Activated T-helper 17 cell treated with anti-CD3 and anti-CD28 coated beads, Interleukin-2, amount 50 U/mL, for 72 hours (primary cell): Measurements from ENCODE around the gene NMNAT2. TPM values are rescaled to one million over a fixed set of nuclear protein-coding genes. Genes with fewer than 3 reads are reported as not detected.

Experiments used
- ATAC-seq: fragments of 150-1000 bp; cut with Tn5 transposase; replicated peaks from 2 replicates; pipeline ENCODE4 v1.10.0; 2021; ENCODE audit warnings: mild to moderate bottlenecking, moderate library complexity
- H3K27ac Mint-ChIP-seq: one replicate; pipeline ENCODE4 v1.8.0; 2022; ENCODE audit warnings: mixed read lengths
- H3K27me3 Mint-ChIP-seq: one replicate; pipeline ENCODE4 v1.8.0; 2022; ENCODE audit warnings: mixed read lengths
- H3K36me3 Mint-ChIP-seq: one replicate; pipeline ENCODE4 v1.8.0; 2022; ENCODE audit warnings: low read depth, mild to moderate bottlenecking, mixed read lengths
- H3K4me1 Mint-ChIP-seq: one replicate; pipeline ENCODE4 v1.8.0; 2022; ENCODE audit warnings: mixed read lengths
- H3K4me3 Mint-ChIP-seq: one replicate; pipeline ENCODE4 v1.8.0; 2022; ENCODE audit warnings: mild to moderate bottlenecking, mixed read lengths
- H3K9me3 Mint-ChIP-seq: one replicate; pipeline ENCODE4 v1.8.0; 2022; ENCODE audit warnings: mixed read lengths
- total RNA-seq, 2 donors: library from RNA; stranded (reverse); gene quantifications; one replicate each; pipeline ENCODE4 v1.2.3, GENCODE V29; 2022

The NMNAT2 gene
- total RNA-seq, 2 donors from 2014 or later: not detected

GRCh38 chr1:183235503-183235902 lies 182.7 kb downstream of the NMNAT2 start:
- Mint-ChIP-seq H3K27me3 (peaks cover 12% of the 10 kb centered on the region), H3K36me3 (no peaks in the 10 kb centered on the region), H3K27ac (no peak overlapping the region), H3K9me3 (no peaks in the 10 kb centered on the region), H3K4me1 (no peaks in the 10 kb centered on the region), H3K4me3 (no peak overlapping the region)
- no peak for ATAC-seq

- Mint-ChIP-seq H3K4me1 (no peaks in the 10 kb centered on the region), H3K27me3 (peaks cover 8% of the 10 kb centered on the region), H3K9me3 (no peaks in the 10 kb centered on the region), H3K27ac (no peak overlapping the region), H3K36me3 (no peaks in the 10 kb centered on the region), H3K4me3 (no peak overlapping the region)
- no peak for ATAC-seq
Observed at GRCh38 chr1:183234660-183235476, 183.3 kb downstream of the NMNAT2 start.

GRCh38 chr1:183233113-183233512 lies 185.1 kb downstream of the NMNAT2 start:
- H3K36me3 Mint-ChIP-seq: no peaks in the 10 kb centered on the region
- no peak overlapping the region for H3K4me3 Mint-ChIP-seq
- no peak for ATAC-seq
- no peaks in the 10 kb centered on the region for H3K4me1 Mint-ChIP-seq
- H3K9me3 Mint-ChIP-seq: no peaks in the 10 kb centered on the region
- H3K27me3 Mint-ChIP-seq: peaks cover 3% of the 10 kb centered on the region
- no peak overlapping the region for H3K27ac Mint-ChIP-seq

GRCh38 chr1:183231545-183231944 lies 186.6 kb downstream of the NMNAT2 start:
- H3K36me3 Mint-ChIP-seq: no peaks in the 10 kb centered on the region
- no peaks in the 10 kb centered on the region for H3K9me3 Mint-ChIP-seq
- no peak overlapping the region for H3K4me3 Mint-ChIP-seq
- no peak for ATAC-seq
- H3K4me1 Mint-ChIP-seq: no peaks in the 10 kb centered on the region
- H3K27me3 Mint-ChIP-seq: peaks cover 9% of the 10 kb centered on the region
- H3K27ac Mint-ChIP-seq: no peak overlapping the region

- no peak overlapping the region for H3K27ac Mint-ChIP-seq
- no peak for ATAC-seq
- H3K4me3 Mint-ChIP-seq: no peak overlapping the region
- H3K27me3 Mint-ChIP-seq: peaks cover 8% of the 10 kb centered on the region
- H3K9me3 Mint-ChIP-seq: no peaks in the 10 kb centered on the region
- H3K36me3 Mint-ChIP-seq: no peaks in the 10 kb centered on the region
- H3K4me1 Mint-ChIP-seq: no peaks in the 10 kb centered on the region
Observed at GRCh38 chr1:183230413-183230812, 187.8 kb downstream of the NMNAT2 start.

- H3K36me3 Mint-ChIP-seq: no peaks in the 10 kb centered on the region
- no peak overlapping the region for H3K27ac Mint-ChIP-seq
- no peaks in the 10 kb centered on the region for H3K9me3 Mint-ChIP-seq
- H3K4me3 Mint-ChIP-seq: no peak overlapping the region
- peaks cover 6% of the 10 kb centered on the region for H3K27me3 Mint-ChIP-seq
- H3K4me1 Mint-ChIP-seq: no peaks in the 10 kb centered on the region
- ATAC-seq: no peak
Observed at GRCh38 chr1:183228347-183229220, 189.6 kb downstream of the NMNAT2 start.

- no peaks in the 10 kb centered on the region for H3K9me3 Mint-ChIP-seq
- H3K4me3 Mint-ChIP-seq: no peak overlapping the region
- ATAC-seq: no peak
- H3K27ac Mint-ChIP-seq: no peak overlapping the region
- H3K36me3 Mint-ChIP-seq: no peaks in the 10 kb centered on the region
- peaks cover 6% of the 10 kb centered on the region for H3K27me3 Mint-ChIP-seq
- no peaks in the 10 kb centered on the region for H3K4me1 Mint-ChIP-seq
Observed at GRCh38 chr1:183227422-183228346, 190.5 kb downstream of the NMNAT2 start.

- ATAC-seq: peak; percentile 74
Observed at GRCh38 chr1:183226963-183227362, 191.2 kb downstream of the NMNAT2 start.

GRCh38 chr1:183226361-183226760 lies 191.8 kb downstream of the NMNAT2 start:
- Mint-ChIP-seq H3K36me3 (no peaks in the 10 kb centered on the region), H3K4me3 (no peak overlapping the region), H3K9me3 (no peaks in the 10 kb centered on the region), H3K27me3 (peaks cover 6% of the 10 kb centered on the region), H3K4me1 (no peaks in the 10 kb centered on the region), H3K27ac (no peak overlapping the region)
- ATAC-seq: no peak

More at GRCh38 chr1:183226963-183227362, 191.2 kb downstream of the NMNAT2 start:
- Mint-ChIP-seq H3K4me1 (no peaks in the 10 kb centered on the region), H3K36me3 (no peaks in the 10 kb centered on the region), H3K27ac (no peak overlapping the region), H3K9me3 (no peaks in the 10 kb centered on the region), H3K4me3 (no peak overlapping the region), H3K27me3 (peaks cover 6% of the 10 kb centered on the region)

- no peak for ATAC-seq
- no peak overlapping the region for H3K4me3 Mint-ChIP-seq
- no peaks in the 10 kb centered on the region for H3K36me3 Mint-ChIP-seq
- H3K9me3 Mint-ChIP-seq: no peaks in the 10 kb centered on the region
- H3K27me3 Mint-ChIP-seq: peaks cover 6% of the 10 kb centered on the region
- H3K27ac Mint-ChIP-seq: no peak overlapping the region
- H3K4me1 Mint-ChIP-seq: no peaks in the 10 kb centered on the region
Observed at GRCh38 chr1:183223467-183223866, 194.7 kb downstream of the NMNAT2 start.

GRCh38 chr1:183222909-183223308 lies 195.3 kb downstream of the NMNAT2 start:
- H3K27me3 Mint-ChIP-seq: peaks cover 6% of the 10 kb centered on the region
- ATAC-seq: no peak

GRCh38 chr1:183219616-183220009 lies 198.6 kb downstream of the NMNAT2 start:
- H3K27me3 Mint-ChIP-seq: no peaks in the 10 kb centered on the region
- H3K4me3 Mint-ChIP-seq: no peak overlapping the region
- no peaks in the 10 kb centered on the region for H3K9me3 Mint-ChIP-seq
- ATAC-seq: no peak
- H3K4me1 Mint-ChIP-seq: no peaks in the 10 kb centered on the region
- H3K36me3 Mint-ChIP-seq: no peaks in the 10 kb centered on the region
- H3K27ac Mint-ChIP-seq: no peak overlapping the region

More at GRCh38 chr1:183222909-183223308, 195.3 kb downstream of the NMNAT2 start:
- no peaks in the 10 kb centered on the region for H3K36me3 Mint-ChIP-seq
- no peak overlapping the region for H3K27ac Mint-ChIP-seq
- H3K4me3 Mint-ChIP-seq: no peak overlapping the region
- H3K9me3 Mint-ChIP-seq: no peaks in the 10 kb centered on the region
- H3K4me1 Mint-ChIP-seq: no peaks in the 10 kb centered on the region

GRCh38 chr1:183218971-183219615 lies 199.1 kb downstream of the NMNAT2 start:
- Mint-ChIP-seq H3K27me3 (peaks cover 3% of the 10 kb centered on the region), H3K27ac (peak overlapping the region; percentile 45), H3K36me3 (no peaks in the 10 kb centered on the region), H3K4me1 (no peaks in the 10 kb centered on the region), H3K4me3 (no peak overlapping the region), H3K9me3 (no peaks in the 10 kb centered on the region)
- peak; percentile 32 for ATAC-seq
